ENCODE data around the gene MLLT10.

Gene MLLT10

DNA sequence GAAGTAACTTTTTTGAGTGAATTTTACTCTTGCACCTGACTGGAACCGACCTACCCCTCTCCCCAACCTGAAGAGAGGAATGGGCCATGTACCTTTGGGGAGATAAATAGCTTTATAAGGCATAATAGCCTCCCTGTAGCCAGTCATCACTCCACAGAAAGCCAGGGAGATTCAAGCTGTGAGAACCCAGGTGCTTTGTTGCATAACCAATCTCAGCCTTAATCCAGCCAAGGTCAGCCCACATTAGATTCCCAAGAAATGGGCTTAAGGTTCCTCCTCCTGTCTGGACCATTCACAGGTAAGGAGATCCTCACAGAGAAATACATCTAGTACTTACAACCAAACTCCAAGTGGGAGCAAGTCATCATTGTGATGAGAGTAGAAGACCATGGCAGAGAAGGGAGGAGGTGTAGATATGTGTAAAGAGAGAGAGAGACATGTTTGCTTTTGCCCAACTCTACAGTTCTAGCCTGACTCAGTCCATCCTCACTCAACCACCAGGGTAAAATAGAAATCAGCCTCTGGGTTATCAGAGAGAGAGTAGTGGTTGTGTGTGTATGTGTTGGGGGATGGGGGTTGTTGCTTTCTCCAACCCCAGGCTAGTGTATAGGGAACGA, 32.2 kb upstream of the MLLT10 start:
- DNase-seq (ENCODE audit: low read depth) = no peak
- TF ChIP-seq, protein P1, sequence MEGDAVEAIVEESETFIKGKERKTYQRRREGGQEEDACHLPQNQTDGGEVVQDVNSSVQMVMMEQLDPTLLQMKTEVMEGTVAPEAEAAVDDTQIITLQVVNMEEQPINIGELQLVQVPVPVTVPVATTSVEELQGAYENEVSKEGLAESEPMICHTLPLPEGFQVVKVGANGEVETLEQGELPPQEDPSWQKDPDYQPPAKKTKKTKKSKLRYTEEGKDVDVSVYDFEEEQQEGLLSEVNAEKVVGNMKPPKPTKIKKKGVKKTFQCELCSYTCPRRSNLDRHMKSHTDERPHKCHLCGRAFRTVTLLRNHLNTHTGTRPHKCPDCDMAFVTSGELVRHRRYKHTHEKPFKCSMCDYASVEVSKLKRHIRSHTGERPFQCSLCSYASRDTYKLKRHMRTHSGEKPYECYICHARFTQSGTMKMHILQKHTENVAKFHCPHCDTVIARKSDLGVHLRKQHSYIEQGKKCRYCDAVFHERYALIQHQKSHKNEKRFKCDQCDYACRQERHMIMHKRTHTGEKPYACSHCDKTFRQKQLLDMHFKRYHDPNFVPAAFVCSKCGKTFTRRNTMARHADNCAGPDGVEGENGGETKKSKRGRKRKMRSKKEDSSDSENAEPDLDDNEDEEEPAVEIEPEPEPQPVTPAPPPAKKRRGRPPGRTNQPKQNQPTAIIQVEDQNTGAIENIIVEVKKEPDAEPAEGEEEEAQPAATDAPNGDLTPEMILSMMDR (IDR thresholded peaks at IDR 0.05; ENCODE audit: low read depth, low read length, missing control alignments) = no peak
- no peak overlapping the region for H3K4me3 ChIP-seq (ENCODE audit: low read depth, low read length)

DNA sequence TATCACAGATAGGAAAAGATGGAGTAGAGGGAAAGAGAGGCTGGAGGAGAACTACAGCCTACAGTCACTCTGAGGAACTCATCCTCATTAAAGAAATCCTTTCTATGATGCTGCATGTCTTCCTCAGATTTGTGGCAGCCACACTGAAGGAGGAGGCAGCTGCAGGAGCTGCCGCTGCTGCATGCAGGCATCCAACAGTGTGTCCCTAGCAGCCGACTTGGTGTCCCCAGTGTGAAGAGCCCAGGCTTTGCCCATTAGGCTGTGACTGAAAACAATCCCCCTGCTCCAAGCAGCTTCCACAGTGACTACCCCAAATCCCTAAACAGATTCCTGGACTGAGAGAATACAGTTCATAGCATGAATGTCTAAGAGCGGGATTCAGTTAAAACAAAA, 31.7 kb upstream of the MLLT10 start:
- DNase-seq (ENCODE audit: low read depth) = no peak
- no peak overlapping the region for H3K4me3 ChIP-seq (ENCODE audit: low read depth, low read length)
- TF ChIP-seq, protein P1 (IDR thresholded peaks at IDR 0.05; ENCODE audit: low read depth, low read length, missing control alignments) = no peak

DNA sequence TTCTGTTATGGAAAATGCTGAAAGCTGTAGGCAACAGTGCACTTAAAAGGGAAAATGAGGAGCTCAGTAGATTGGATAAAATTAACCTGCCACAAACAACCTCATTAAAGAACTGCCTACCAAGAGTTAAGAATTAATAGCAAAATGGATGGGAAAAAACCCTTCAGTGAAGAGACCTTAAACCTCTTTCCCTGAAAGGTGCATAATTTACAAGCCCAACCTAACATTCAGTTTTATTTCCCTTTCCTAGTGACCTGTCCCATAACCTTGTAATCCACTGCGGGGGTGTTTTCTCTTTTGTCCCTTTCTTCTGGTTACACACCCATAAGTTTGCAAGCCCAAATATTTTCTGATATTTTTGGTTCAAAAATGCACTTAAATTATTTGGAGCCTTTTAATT, 30.5 kb upstream of the MLLT10 start:
- no peak for DNase-seq (ENCODE audit: low read depth)
- TF ChIP-seq, protein P1 (IDR thresholded peaks at IDR 0.05; ENCODE audit: low read depth, low read length, missing control alignments) = no peak
- no peak overlapping the region for H3K4me3 ChIP-seq (ENCODE audit: low read depth, low read length)

DNA sequence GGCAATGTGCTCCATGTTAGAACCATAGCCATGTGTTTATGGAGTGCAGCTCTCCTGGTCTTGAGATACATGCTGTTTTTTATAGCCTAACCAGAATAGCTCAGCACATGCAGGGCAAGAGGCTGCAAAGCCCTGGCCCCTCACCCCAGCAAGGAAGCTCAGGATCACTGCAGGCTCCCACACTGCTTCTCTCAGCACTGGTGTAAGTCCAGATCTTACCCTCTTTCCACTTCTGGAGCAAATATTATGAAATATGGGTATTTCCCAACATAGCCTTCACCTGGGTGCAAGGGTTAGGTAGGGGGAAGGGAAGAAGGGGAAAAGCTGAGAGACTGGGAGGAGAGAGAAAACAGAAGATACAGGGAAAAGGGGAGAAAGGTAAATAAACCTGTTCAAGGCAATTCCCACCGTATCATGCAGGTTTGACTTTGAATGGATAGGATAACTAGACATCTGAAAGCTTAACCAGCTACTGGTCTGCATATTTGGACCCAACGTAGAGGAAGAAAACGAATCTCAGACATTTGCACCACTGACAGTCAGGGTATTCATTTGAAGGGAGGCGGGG, 28.2 kb upstream of the MLLT10 start:
- no peak overlapping the region for H3K4me3 ChIP-seq (ENCODE audit: low read depth, low read length)
- DNase-seq (ENCODE audit: low read depth) = no peak
- TF ChIP-seq, protein P1 (IDR thresholded peaks at IDR 0.05; ENCODE audit: low read depth, low read length, missing control alignments) = no peak

DNA sequence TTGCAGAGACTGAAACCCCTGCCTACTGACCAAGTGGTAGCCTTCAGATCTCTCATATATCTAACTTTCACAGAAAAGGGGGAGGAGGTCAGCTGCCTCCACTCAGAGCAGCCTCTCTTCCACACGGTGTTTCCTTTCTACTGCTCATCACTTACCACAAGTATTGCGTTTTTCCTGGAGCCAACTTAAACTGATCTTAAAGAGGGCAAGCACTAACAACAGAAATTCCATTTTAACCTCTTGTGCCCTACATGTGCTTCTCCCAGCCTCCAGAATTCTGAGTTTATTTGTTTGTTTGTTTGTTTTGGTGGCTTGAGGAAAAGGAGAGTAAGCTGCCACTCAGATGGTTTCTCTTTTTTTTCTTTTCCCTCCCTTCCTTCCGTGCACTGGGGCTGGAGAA, 27.7 kb upstream of the MLLT10 start:
- TF ChIP-seq, protein P1 (IDR thresholded peaks at IDR 0.05; ENCODE audit: low read depth, low read length, missing control alignments) = no peak
- H3K4me3 ChIP-seq (ENCODE audit: low read depth, low read length) = no peak overlapping the region
- DNase-seq (ENCODE audit: low read depth) = no peak

- H3K4me3 ChIP-seq (ENCODE audit: low read depth, low read length) = no peak overlapping the region
- DNase-seq (ENCODE audit: low read depth) = no peak
- TF ChIP-seq, protein P1 (IDR thresholded peaks at IDR 0.05; ENCODE audit: low read depth, low read length, missing control alignments) = no peak
These were observed 26.9 kb upstream of the MLLT10 start for GRCh38 chr10:21507150-21507549.
